ENCODE data around the gene ZNF219.

Gene ZNF219

DNA sequence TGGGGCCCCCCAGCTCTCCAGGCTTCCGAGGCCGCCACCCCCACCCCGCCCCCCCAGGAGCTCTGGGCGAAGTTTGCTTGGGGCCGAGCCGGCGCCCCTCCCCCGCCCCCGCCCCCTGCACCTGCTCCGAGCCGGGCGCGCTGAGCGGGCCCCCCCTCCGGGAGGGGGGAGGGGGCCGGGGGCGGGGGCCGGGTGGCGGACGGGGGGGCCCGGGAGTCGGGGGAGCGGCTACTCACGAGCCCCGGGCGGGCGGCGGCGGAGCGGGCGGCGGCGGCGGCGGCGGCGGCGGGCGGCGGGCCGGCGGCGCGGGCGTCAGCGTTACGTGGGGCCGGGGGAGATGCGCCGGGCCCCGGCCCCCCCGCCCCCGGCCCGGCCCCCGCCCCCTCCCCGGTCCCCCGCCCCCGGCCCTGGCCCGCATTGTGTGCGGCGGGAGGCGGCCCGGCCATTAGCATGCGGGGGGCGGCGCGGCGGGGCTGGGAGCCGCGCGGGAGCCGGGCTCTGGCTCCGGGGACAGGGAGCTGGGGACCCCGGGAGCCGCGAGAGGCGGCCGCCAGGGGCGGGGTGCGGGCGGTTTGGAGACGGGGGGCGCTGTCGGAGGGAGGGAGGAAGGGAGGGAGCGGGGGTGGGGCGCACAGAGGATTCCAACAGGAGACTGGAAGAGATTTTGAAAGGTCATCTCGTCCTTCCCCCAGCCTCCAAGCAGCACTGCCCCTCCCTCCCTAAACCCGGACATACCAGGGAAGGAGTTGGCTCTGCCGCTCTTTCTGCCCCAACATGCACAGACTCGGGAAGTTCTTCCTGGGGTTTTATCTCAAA, at the start of gene ZNF219:
Gene ZNF219, minus strand, starts transcription at position 580 of the 816 bp plus-strand sequence. CDS start 5,064 bp downstream, outside the sequence.
- DNase-seq = peak; percentile 41 to 63

DNA sequence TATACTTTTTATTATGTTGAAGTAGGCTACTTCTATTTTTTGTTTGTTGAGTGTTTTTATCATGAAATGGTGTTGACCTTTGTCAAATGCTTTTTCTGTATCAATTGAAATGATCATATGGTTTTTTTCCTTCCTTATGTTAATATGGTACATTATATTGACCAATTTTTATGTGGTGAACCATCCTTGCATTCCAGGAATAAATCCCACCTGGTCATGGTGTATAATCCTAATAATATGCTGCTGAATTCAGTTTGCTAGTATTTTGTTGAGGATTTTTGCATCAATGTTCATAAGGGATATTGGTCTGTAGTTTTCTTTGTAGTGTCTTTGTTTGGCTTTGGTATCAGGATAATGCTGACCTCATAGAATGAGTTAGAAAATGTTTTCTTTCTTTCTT, 47.0 kb upstream of the ZNF219 start:
- no peak for DNase-seq

DNA sequence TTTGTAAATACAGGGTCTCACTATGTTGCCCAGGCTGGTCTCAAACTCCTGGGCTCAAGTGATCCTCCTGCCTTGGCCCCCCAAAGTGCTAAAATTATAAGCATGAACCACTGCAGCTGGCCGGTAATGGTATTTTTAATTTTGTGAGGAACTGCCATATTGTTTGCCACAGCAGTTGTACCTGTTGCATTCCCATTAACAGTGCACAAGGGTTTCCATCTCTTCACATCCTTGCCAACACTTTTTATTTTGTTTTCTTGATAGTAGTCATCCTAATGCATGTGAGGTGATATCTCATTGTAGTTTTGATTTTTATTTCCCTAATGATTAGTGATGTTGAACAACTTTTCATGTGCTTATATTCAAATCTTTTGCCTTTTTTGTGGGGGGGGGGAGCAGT, 43.9 kb upstream of the ZNF219 start:
- DNase-seq = no peak

DNA sequence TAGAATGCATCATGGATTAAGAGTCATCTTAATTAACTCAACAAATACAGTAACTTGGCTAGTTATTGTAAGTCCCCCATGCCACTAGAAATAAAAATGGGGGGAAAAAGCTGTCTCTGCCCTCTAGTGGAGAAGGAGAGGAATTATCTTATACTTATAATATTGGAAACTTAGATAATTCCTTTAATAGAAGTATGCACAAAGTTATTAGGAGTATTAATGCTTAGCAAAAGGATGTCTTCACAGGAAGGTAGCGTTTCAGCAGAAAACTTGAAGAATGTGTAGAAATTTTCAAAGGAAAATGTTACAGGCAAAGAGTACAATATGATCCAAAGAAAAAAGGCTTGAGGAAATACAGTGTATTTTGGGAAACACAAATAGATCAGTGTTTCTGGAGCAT, 37.6 kb upstream of the ZNF219 start:
- DNase-seq = peak in 1 of 2 experiments; percentile 25

DNA sequence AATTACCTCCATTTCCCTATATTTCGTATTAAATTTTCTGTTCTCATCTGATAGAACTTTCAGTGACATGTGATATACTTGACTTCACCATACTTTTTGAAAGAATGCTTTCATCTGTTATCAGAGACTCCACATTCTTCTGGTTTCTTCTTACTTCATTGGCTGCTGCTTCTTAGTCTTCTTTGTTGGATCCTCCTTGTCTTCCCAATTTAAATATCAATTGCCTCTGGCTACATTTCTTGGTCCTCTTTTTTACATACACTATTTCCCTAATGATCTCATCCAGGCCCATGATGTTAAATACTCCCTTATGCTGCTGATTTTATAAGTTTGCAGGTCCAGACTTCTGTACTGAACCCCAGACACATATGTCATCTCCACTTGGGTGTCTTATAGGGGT, 35.4 kb upstream of the ZNF219 start:
- DNase-seq = no peak

DNA sequence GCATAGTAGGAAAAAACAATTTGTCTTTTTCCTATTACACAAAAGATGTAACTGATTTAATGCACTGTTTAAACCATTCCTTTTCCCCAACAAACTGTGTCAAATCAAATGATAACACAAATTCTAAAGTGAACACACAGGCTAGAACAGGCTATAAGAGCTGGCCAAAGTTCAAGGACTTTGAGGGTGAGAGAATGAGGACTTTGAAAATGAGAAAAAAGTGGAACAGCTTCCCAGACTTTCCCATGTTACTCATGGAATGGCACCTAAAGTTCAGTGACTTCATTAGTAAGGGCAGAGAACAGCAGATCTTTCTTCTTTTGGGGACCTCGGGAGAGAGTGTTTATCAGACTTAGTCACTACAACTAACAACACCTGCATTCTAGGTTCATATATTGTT, 25.0 kb upstream of the ZNF219 start:
- no peak for DNase-seq

DNA sequence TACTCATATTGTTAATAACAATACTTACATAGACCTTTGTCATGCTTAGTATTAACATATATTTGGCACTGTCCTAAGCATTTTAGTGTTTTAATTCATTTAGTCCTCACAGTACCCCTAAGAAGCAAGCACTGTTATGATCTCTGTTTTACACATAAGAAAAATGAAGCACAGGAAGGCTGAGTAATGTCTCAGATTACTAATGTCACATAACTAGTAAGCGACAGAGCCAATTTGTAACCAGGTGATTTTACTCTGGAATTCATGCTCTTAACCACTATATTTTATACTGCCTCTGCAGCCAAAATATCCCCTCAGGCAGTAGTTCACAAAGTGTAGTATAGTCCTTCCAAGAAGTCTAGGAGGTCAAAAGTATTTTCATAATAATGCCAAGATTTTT, 22.7 kb upstream of the ZNF219 start:
- no peak for DNase-seq

DNA sequence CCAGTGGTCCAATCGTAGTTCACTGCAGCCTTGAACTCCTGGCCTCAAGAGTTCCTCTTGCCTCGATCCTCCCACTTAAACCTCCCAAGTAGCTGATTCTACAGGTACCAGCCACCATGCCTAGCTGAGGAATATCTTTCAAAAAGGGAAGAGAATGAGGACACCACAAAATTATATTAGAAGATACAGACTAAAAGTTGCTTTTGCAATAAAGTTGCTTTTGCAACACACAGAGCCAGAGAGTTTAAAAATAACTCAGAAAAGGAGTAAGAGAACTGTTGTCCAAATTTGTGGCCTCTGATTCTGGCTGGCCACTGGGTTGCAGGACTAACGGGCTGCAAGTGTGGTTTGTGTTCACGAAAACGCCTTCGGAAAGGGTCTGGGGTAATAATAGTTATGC, 22.2 kb upstream of the ZNF219 start:
- DNase-seq = no peak

DNA sequence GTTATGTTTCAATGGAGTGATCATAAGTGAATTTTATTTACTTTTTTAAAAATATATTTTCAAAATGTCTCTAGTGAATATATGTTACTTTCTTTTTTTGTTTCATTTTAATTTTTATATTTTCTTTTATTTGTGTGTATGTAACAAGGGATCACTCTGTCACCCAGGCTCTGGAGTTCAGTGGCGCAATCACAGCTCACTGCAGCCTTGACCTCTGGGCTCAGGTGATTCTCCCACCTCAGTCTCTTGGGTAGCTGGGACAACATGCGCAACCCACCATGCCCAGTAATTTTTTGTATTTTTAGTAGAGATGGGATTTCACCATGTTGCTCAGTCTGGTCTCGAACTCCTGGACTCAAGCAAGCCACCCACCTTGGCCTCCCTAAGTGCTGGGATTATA, 20.5 kb upstream of the ZNF219 start:
- DNase-seq = no peak

DNA sequence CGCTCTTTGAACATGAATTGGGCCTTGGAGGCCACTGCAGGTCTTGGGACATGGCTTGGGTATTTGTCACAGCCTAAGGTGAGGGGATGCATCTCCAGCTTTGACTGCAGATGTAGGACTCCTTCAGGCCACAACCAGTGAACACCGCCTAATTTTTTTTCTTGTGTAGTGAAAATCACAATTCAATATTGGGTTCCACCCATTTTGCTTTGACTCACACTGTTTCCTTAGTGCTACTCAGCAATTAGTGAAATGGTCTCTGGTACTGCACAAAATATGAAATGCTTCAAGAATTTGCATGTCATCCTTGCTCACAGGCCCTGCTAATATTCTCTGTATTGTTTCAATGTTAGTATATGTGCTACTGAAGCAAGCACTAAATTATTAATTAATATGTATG, 14.9 kb upstream of the ZNF219 start:
- DNase-seq = no peak

DNA sequence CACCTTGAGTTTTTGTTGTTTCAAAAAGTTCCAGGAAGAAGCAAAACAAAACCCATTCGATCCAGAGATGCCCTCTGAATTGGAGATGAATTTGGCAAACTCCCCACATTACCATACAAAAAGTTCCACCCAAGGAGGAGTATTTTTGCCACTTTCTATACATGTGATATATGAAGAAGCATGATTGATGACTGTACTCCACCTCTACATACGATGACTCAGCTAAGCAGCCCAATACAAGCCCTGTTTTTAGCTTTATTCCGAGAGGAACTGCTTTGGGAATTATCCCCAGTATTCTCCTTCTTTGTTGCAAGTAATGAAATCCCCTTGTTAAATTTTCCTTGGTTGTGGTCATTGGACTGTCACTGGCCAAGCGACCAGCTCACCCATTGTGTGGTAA, 13.8 kb upstream of the ZNF219 start:
- no peak for DNase-seq

DNA sequence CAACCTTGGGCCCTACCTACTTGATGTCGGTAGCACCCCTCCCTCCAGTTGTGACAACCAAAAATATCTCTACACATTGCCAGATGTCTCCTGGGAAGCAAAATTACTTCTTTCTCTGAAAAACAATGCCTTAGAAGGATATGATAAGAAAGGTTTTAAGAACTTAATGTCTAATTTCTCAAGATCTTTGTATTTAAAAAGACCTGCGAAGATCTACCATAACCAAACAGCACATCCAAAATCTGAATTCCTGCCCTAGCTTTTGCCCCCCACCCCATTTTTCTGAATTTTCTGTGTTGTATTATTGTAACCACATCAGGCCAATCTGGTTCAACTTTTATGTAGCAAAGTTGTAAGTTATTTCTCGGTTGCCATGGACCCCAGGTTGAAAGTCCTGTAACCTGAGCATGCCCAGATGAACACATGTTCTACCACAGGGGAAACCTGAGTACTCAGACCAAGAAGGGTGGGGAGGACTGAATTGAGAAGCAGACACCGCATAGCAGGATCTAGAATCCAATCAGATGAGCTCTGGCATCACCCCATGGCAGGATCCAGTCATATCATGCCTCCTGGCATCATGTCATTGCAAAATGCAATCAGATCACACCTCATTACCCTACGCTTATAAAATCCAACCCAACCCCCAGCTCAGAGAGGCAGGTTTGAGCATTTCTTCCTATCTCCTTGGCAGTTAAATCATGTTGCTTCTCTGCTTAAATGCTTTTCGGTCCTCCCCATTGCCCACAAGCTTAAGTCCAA, 11.1 kb upstream of the ZNF219 start:
- DNase-seq = peak; percentile 29 to 54

DNA sequence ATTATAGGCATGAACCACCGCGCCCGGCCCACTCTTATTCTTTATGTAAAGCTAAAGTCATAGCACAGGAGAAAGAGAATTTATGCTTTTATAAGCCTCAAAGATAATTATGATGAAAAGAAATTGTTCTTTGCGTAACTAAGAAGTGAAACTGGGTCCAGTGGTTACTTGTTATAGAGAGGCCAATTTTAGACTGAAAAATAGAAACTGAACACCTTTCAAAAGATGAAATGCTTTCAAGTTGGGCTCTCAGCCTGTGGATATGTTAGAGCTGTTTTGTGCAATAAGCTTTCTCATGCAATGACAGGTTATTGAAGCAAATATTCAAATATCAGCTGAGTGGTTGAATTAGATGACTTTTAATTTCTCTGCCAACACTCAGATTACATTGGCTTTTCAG, 10.3 kb upstream of the ZNF219 start:
- DNase-seq = no peak

DNA sequence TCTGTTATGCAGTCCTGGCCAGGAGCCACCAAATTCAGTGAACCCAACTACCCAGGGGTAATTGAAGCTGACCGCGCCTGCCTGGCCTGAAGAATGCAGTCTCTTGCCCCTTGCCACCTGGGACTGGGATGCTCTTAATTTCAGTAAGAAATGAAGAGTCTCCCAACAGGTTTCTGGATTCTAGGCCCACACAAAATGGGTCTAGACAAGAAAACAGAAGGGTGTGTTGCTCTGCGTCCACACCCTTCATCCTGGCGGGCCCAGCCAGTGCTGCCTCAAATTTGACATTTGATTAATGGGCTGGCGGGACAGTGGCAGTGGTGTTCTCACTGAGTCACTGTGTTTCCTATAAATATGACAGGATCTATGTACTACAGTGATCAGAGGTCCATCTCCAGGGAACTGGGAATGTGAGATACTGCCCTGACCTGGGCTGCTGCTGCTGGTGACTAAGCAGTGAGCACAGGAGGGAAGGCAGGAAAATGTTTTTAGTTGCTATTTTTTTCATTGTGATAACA, 8.9 kb upstream of the ZNF219 start:
- DNase-seq = no peak

DNA sequence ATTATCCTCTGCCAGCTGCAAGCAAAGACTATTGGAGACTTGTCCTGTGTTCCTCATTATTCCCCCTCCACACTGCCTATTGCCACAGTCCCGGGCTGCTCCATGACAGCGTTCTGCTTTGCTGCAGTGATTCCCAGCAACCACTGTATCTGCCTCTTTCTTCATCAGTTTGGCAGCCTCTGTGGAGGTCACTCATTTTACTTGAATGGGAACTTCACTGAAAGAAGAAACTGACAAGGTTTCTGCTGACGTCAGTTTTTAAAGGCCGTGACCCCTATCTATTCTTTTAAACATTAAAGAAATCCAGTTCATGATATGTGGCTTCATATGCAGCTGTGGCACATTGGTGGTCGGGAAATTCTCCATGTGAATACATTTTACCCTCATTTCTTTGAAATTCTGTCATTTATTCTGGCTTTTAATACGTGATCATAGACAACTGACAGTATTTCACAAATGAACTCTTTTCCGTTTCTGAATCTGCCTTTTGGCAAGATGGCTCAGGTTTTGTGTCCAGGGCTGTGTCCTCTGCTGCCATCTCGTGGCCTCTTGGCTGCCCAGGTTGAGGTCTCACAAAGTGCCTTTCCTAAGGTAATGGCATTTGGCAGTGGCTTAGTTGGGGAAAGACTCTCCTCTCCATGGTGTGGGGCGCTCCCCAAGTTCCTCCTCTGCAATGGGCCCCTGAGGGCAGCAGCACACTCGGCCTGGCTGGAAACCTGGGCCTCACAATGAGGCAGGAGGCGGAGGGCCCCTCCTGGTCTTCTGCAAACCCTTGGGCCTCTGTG, 8.2 kb upstream of the ZNF219 start:
- DNase-seq = peak; percentile 78 to 82

DNA sequence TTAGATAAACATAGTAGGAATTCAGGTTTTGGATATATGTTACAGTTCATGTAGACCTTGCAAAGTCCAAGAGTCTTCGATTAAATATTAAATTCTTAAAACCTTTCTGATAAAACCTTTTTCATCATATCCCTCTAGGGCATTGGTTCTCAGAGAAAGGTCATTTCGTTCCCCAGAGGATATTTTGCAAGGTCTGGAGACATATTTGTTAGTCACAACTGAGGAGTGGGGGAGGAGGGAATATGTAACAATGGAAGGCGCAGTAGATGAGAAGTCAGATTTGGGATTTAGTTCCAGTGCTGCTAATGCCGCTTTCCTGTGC, 7.7 kb upstream of the ZNF219 start:
- no peak for DNase-seq

DNA sequence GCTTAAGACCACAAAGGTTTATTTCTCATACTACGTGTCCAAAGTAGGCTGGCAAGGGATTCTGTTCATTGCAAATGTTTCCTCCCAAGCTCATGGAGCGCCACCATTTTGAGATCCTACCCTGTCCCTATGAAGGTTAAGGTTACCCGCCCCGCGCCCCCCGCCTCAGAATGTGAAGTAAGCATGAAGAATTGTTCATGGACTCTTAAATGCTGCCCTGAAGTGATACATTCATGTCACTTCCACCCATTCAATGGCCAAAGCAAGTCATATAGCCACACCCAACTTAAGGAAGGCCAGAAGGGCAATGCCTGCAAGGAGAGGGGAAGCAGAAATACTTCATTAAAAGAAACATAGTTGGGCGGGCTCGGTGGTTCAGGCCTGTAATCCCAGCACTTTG, 6.6 kb upstream of the ZNF219 start:
- no peak for DNase-seq

DNA sequence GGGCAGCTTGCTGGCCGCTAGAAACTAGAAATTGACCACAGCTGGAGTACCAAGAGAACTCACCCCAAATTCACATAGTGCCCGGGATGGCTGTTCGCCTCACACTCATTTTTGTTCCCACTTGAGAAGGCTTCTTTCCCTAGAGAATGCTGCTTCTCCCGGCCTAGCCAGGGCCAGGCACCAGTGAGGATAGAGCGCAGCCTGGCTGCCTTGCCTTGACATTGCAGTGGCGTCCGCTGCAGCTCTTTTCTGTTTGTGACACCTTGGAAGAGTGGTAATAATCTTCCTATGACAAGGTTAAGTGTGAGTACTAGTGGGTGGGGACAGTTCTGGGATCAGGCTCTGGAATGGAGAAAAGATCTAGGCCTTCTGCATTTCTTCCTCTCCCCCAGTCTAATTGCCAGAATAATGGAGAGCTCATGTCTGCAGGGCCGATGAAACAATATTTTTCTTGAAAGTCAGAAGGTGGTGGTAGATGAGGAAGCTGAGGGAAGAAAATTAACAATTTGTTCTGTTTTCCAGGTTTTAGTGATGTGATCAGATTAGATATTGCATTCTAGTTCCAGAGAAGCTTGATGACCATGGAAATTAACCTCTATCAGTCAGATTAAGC, 6.1 kb upstream of the ZNF219 start:
- DNase-seq = peak; percentile 77 to 90

DNA sequence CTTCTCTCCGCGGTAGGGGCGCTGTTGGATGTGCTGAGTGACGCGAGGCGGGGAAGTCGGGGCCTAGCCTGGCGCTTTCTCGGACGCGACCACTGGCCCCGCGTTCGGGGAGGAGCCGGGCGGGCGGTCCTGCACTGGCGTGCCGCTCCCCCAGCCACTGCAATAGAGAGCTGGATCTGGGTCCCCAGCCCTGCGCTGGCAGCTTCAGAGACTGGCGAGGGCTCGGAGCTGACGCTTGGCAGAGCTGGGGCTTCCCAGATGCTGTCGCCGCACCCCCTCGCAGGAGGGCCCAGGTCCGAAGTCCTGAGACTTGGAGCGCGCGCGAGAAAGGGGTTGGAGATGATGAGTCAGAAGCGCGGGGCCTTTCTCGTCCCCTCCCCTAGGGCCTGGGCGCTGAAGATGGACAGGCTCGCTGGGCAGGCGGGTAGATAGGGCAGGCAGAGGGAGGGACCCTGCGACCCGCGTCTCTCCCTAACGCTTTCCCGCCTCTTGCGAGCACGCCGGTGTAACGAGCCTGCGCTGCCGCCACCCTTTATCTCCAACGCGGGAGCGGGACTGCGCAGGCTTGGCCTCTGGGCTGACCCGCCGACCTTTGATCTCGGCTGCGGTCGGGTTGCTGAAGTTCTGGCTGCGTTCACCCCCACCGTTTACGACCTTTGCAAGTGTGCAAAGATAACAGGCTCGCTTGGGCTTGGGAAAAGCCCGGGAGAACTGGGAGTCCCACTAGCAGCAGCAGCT, 5.4 kb upstream of the ZNF219 start:
- peak; percentile 96 to 98 for DNase-seq

DNA sequence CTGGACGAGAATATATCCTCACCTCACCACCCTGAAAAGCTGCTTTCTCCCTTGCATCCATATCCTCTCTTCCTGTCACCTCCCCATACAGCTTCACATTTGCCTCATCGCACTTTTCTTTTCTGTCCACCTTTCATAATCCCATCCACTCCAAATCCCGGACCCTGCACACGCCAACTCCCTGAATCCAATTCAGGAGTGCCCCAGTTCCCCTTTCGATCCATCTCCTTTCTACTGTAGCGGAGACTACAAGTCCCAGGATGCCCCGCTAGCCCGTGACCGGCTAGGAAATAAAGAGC, 4.9 kb upstream of the ZNF219 start:
- no peak for DNase-seq

DNA sequence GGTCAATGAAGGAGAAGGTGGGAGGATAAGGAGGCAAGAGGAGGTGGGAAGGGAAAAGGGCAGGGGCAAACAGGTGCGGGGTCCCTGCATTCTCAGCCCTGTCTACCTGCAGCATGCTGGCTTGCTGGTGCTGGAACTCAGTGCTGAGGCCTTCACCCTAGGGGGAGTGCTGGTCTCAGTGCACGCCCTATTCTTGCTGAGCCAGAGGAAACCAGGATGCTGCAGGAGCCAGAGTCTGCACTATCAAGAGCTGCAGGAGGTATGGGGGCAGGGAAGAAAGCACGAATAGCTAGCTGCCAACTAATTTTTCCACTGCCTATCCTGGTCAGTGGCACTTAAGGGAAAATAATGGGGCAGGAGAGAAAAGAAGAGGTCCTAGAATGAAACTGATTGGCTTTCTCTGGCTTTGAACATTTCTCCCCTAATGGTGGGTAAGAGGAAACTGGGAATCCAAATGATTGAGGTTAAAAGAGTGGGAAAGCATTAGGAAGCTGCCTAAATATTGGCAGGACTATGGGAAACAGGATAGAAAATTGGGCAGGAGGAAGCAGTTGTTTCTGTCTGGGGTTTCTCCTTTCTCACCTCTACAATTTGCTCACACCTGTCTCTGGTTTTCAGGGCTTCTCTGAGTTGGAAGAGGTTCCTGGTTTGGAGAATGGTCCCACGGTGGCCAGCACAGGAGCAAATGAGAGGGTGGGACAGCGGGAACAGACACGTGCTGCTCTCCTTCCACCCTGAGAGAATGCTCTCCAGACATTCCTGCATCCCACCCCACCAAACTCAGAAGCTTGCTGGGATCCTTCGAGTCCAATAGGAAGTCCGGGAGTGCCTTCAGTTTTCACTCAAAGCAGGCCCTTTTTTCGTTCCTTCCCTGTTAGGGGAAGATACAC, 4.3 kb upstream of the ZNF219 start:
- peak in 1 of 2 experiments; percentile 11 for DNase-seq
